ENCODE results near the gene ACADVL. TPM values are rescaled to one million over a fixed set of nuclear protein-coding genes. Genes with fewer than 3 reads are reported as not detected.

Gene ACADVL
- polyA plus RNA-seq, 1 of the 3 experiments (the other 2 are of a cell fraction): 635 TPM

DNA sequence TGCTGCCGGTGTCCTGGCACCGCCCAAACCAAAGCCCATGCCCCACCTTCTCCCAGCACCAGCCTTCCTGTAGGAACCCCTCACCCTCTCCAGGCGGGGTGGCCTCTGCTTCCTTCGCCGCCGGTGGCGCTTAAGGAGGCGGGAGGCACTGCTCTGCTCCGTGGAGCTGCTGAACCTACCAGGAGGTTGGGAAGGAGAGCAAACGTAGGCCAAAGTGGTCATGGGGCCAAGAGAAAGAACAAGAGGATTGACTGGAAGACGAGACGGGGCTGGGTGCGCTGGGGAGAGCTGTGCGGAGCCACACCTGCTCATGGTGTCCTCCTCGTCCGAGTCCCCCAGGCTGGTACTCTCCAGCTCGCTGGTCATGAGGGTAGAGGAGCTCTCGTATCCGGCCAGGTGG, 9.8 kb downstream of the ACADVL start (continued):
- TF ChIP-seq, protein P1, sequence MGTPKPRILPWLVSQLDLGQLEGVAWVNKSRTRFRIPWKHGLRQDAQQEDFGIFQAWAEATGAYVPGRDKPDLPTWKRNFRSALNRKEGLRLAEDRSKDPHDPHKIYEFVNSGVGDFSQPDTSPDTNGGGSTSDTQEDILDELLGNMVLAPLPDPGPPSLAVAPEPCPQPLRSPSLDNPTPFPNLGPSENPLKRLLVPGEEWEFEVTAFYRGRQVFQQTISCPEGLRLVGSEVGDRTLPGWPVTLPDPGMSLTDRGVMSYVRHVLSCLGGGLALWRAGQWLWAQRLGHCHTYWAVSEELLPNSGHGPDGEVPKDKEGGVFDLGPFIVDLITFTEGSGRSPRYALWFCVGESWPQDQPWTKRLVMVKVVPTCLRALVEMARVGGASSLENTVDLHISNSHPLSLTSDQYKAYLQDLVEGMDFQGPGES (IDR thresholded peaks at IDR 0.05; ENCODE audit: low read depth, low read length): no peak
- TF ChIP-seq EZH2phosphoT487 (IDR thresholded peaks at IDR 0.05; ENCODE audit: borderline replicate concordance, low read depth): no peak
- TF ChIP-seq FOXJ3 (CRISPR knock-in tag; IDR thresholded peaks at IDR 0.05): no peak
- TF ChIP-seq POLR2AphosphoS5 (IDR thresholded peaks at IDR 0.05; ENCODE audit: low read depth, low read length): no peak
- no peak for TF ChIP-seq TEAD4 (IDR thresholded peaks at IDR 0.05; ENCODE audit: borderline replicate concordance, insufficient read depth)

GRCh38 chr17:7232114-7232513, 12.4 kb downstream of the ACADVL start:
- 95% methylated on average over 5 of the region's 5 CpGs for WGBS (ENCODE audit: low lambda C conversion rate)
- Histone ChIP-seq H2AFZ (ENCODE audit: low read depth) (no peak overlapping the region), H4K20me1 (ENCODE audit: insufficient read depth) (peaks cover 32% of the 10 kb centered on the region), H3K9ac (no peak overlapping the region), H3K4me2 (peak overlapping the region; percentile 81), H3K4me1 (ENCODE audit: control insufficient read depth in 1 of 2, insufficient read depth in 2 of 2, low read depth in 1 of 2, low read length in 1 of 2) (peaks cover 27 to 31% of the 10 kb centered on the region in 2 experiments), H3K27me3 (ENCODE audit: insufficient read depth) (no peaks in the 10 kb centered on the region), H3K79me2 (ENCODE audit: insufficient read depth) (peaks cover 73% of the 10 kb centered on the region), H3K9me2 (no peaks in the 10 kb centered on the region), H3K4me3 (ENCODE audit: low read depth in 2 of 2, low read length in 1 of 2) (peak overlapping the region; percentile 86 to 89; a peak in 3 of 4 replicates), H3K9me3 (no peaks in the 10 kb centered on the region), H3K36me3 (replicated peaks in 1 of 2; ENCODE audit: control insufficient read depth in 1 of 2, insufficient read depth in 2 of 2, low read length in 1 of 2) (peaks cover 40 to 61% of the 10 kb centered on the region in 2 experiments), H3F3A (replicated peaks; ENCODE audit: insufficient read depth) (peaks cover 30% of the 10 kb centered on the region), H3K27ac (ENCODE audit: low read depth in 2 of 2, low read length in 1 of 2) (no peak overlapping the region)
- ChIA-PET POLR2A (interaction anchor here (1.9 to 2.4 kb wide), 2 partner anchors 11 to 12 kb away, joined by 4 to 11 read pairs; partner anchors contain the start of genes ACADVL and DLG4), CTCF (interaction anchor here (1.4 to 6.5 kb wide), 2 partner anchors 12 to 211 kb away, joined by 3 to 44 read pairs; partner anchors contain the start of genes ACADVL and DLG4)
- TF ChIP-seq ELF1 (IDR thresholded peaks at IDR 0.05) (no peak), GATA2 (CRISPR knock-in tag; IDR thresholded peaks at IDR 0.05) (no peak), RCOR1 (IDR thresholded peaks at IDR 0.05; ENCODE audit: low read length) (no peak), TEAD4 (IDR thresholded peaks at IDR 0.05; ENCODE audit: borderline replicate concordance, insufficient read depth) (no peak), NRF1 (IDR thresholded peaks at IDR 0.05; ENCODE audit: low read depth, low read length) (no peak), SMC3 (IDR thresholded peaks at IDR 0.05; ENCODE audit: low read depth, low read length) (no peak)
- TF ChIP-seq, protein P2, sequence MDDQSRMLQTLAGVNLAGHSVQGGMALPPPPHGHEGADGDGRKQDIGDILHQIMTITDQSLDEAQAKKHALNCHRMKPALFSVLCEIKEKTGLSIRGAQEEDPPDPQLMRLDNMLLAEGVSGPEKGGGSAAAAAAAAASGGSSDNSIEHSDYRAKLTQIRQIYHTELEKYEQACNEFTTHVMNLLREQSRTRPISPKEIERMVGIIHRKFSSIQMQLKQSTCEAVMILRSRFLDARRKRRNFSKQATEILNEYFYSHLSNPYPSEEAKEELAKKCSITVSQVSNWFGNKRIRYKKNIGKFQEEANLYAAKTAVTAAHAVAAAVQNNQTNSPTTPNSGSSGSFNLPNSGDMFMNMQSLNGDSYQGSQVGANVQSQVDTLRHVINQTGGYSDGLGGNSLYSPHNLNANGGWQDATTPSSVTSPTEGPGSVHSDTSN (IDR thresholded peaks at IDR 0.05): no peak
- no peak for DNase-seq

- DNase-seq: no peak
- peaks cover 36% of the 10 kb centered on the region for H4K20me1 ChIP-seq (ENCODE audit: insufficient read depth)
- peaks cover 31 to 34% of the 10 kb centered on the region in 2 experiments for H3K4me1 ChIP-seq (ENCODE audit: control insufficient read depth in 1 of 2, insufficient read depth in 2 of 2, low read depth in 1 of 2, low read length in 1 of 2)
- no peaks in the 10 kb centered on the region for H3K27me3 ChIP-seq (ENCODE audit: insufficient read depth)
- no peaks in the 10 kb centered on the region for H3K9me3 ChIP-seq
- H3K4me3 ChIP-seq (ENCODE audit: low read depth in 2 of 2, low read length in 1 of 2): peak overlapping the region; percentile 86 to 89
- 4% methylated on average over 9 of the region's 9 CpGs for WGBS (ENCODE audit: low lambda C conversion rate)
- peaks cover 34% of the 10 kb centered on the region for H3F3A ChIP-seq (replicated peaks; ENCODE audit: insufficient read depth)
- no peaks in the 10 kb centered on the region for H3K9me2 ChIP-seq
- peaks cover 38 to 48% of the 10 kb centered on the region in 2 experiments for H3K36me3 ChIP-seq (replicated peaks in 1 of 2; ENCODE audit: control insufficient read depth in 1 of 2, insufficient read depth in 2 of 2, low read length in 1 of 2)
- peak overlapping the region; percentile 89 for H3K9ac ChIP-seq
- H3K79me2 ChIP-seq (ENCODE audit: insufficient read depth): peaks cover 84% of the 10 kb centered on the region
- H3K4me2 ChIP-seq: peak overlapping the region; percentile 81
- ChIA-PET POLR2A (interaction anchor here (0.7 to 1.9 kb wide), 8 partner anchors 8 to 63 kb away, joined by 3 to 27 read pairs (median 4); partner anchors contain the start of genes ACADVL, DLG4 and GABARAP), CTCF (interaction anchor here (0.7 to 6.5 kb wide), 4 partner anchors 14 to 212 kb away, joined by 3 to 44 read pairs (median 20); partner anchors contain the start of genes ACADVL and DLG4)
- TF ChIP-seq GATA2 (CRISPR knock-in tag; IDR thresholded peaks at IDR 0.05): no peak
- no peak for TF ChIP-seq EP300 (IDR thresholded peaks at IDR 0.05; ENCODE audit: borderline replicate concordance in 1 of 2, low read depth in 1 of 2, low read length in 1 of 2)
- H2AFZ ChIP-seq (ENCODE audit: low read depth): peak overlapping the region; percentile 13; the same call in 1 of the 2 replicates
- H3K27ac ChIP-seq (ENCODE audit: low read depth in 2 of 2, low read length in 1 of 2): peak overlapping the region; percentile 82 to 94
Measured at GRCh38 chr17:7233701-7234082, 14.0 kb downstream of the ACADVL start.
